Heart right ventricle (tissue), 16 donors: ENCODE measurements around the gene SDK2. TPM values are rescaled to one million over a fixed set of nuclear protein-coding genes. Genes with fewer than 3 reads are reported as not detected.

Experiments
- ATAC-seq, 8 donors: fragments of 200-7000 bp; cut with Tn5 transposase; one replicate each; pipeline ENCODE4 v1.9.1; 2020; ENCODE audit warnings: mild to moderate bottlenecking in 8 of 8, moderate library complexity in 8 of 8, moderate number of reproducible peaks in 1 of 8
- DNase-seq, 2 donors: peaks; one replicate each; pipeline ENCODE4 v3.0.0-alpha.2; 2020
- H3K27ac ChIP-seq, 10 donors: fragments of 200-600 bp; sonication (generic) in 2 of 10; one replicate each; pipeline versions ENCODE4 v1.5.0 to v1.8.0; 2020 to 2022; ENCODE audit warnings: mild to moderate bottlenecking in 3 of 10
- H3K27me3 ChIP-seq, 7 donors: fragments of 200-600 bp; one replicate each; pipeline ENCODE4 v1.8.0; 2021 to 2022; ENCODE audit warnings: mild to moderate bottlenecking in 2 of 7
- H3K36me3 ChIP-seq, 9 donors: fragments of 200-600 bp; sonication (generic) in 1 of 9; one replicate each; pipeline versions ENCODE4 v1.5.0 to v1.8.0; 2020 to 2022; ENCODE audit warnings: mild to moderate bottlenecking in 2 of 9
- H3K4me1 ChIP-seq, 9 donors: fragments of 200-600 bp; sonication (generic) in 1 of 9; one replicate each; pipeline versions ENCODE4 v1.5.0 to v1.8.0; 2020 to 2022; ENCODE audit warnings: mild to moderate bottlenecking in 4 of 9
- H3K4me3 ChIP-seq, 10 donors: fragments of 200-600 bp; sonication (generic) in 2 of 10; one replicate each; pipeline versions ENCODE4 v1.5.0 to v1.8.0; 2020 to 2022; ENCODE audit warnings: mild to moderate bottlenecking in 7 of 10, moderate library complexity in 2 of 10
- H3K9me3 ChIP-seq, 11 donors: fragments of 200-600 bp in 10 of 11; sonication (generic) in 2 of 11; one replicate each; pipeline versions ENCODE4 v1.5.0 to v1.8.0; 2013 to 2022; ENCODE audit warnings: mild to moderate bottlenecking in 2 of 11, control low read depth in 1 of 11, moderate library complexity in 1 of 11
- CTCF ChIP-seq, 9 donors: fragments of 200-600 bp; sonication (generic) in 2 of 9; IDR thresholded peaks; one replicate each; pipeline versions ENCODE4 v1.5.0 to v1.8.0; 2021 to 2022; ENCODE audit warnings: antibody characterized with exemption in 9 of 9, mild to moderate bottlenecking in 5 of 9, moderate library complexity in 1 of 9
- WGBS, 2 donors: extraction: QIAGEN DNeasy Blood & Tissue Kit; methylation state at CpG; one replicate each; pipeline ENCODE4 v1.1.7; 2013; ENCODE audit warnings: inconsistent platforms in 1 of 2; 5-methylcytosine and 5-hydroxymethylcytosine counted together
- intact Hi-C, 10 donors: fragments of 100-400 bp; cut with DNase I; formaldehyde crosslinking; loops; one replicate each; pipeline versions ENCODE4 v1.11.1 to v1.14.2; 2022
- polyA plus RNA-seq, 2 donors: library from polyadenylated mRNA; stranded (reverse); fragments of 200-250 nt; gene quantifications; one replicate each; pipeline ENCODE4 v1.2.3, GENCODE V29; 2013
- total RNA-seq, 10 donors: library from RNA; stranded (reverse); fragmentation: NEBNext Ultra II Directional in 3 of 10; extraction: Animal tissue kit (Norgen Biotek cat#: 25700) in 3 of 10; gene quantifications; one replicate each; pipeline versions ENCODE4 v1.2.1 to v1.2.4, GENCODE V29; 2021 to 2023
- donor health status: Arrhythmogenic right ventricular cardiomyopathy.
- donor health status: ischemic (EF 13 %, LVEDD 7.1; RV severe dilation, severe dysfunction).
- donor health status: healthy with polysubstance abuse.
- donor health status: DM: no; HTN: yes; CAD: no.
- donor health status: DM: no; HTN: no; CAD: no.
- donor health status: ischemic (EF 25% LVEDD 6.9; RV normal size, moderate dysfunction).
- donor health status: ischemic (EF 25% LVEDD 5.7; RV mildly dilated, moderate dysfunction).
- donor health status: healthy.
- donor health status: DM: yes; HTN: yes; CAD: no.
- donor health status: Ischemic cardiomyopathy.
- donor health status: ischemic (EF 35%, LVEDD 5.7; RV mildly dilated, moderate dysfunction).
- donor health status: nonischemic (EF 11% LVEDD 7.7; RV severe dilation, severe dysfunction).
- donor health status: DM: yes; HTN: yes; CAD: no.
- donor health status: PGD.
- donor health status: ischemic (EF 29% LVEDD 5.4; RV normal size, mild dysfunction).
- donor health status: nonischemic (EF 23%, LVEDD 6.1; RV moderate dilation, normal function).

SDK2 gene
- total and polyA plus RNA-seq, 12 donors: 0.44 to 4.2 (median 1.9) TPM

GRCh38 chr17:73559532-73559931 is 84.7 kb downstream of the SDK2 start:
- no peak overlapping the region for H3K27ac ChIP-seq
- DNase-seq (no peak), ATAC-seq (no peak)
- no peak for TF ChIP-seq CTCF (IDR thresholded peaks at IDR 0.05)
- intact Hi-C loops: no loop called here
- no peaks in the 10 kb centered on the region for H3K36me3 ChIP-seq
- H3K27me3 ChIP-seq: peaks cover 0 to 5% (median 0%) of the 10 kb centered on the region in 7 donors
- H3K4me1 ChIP-seq: no peaks in the 10 kb centered on the region
- H3K9me3 ChIP-seq: peaks cover 0 to 3% (median 0%) of the 10 kb centered on the region in 11 donors
- 90 to 92% methylated on average over 6 of the region's 6 CpGs for WGBS, 2 donors
- H3K4me3 ChIP-seq: no peak overlapping the region

- no peak for ATAC-seq
These were observed 88.9 kb downstream of the SDK2 start for GRCh38 chr17:73555199-73555960.

GRCh38 chr17:73554498-73554897 is 89.7 kb downstream of the SDK2 start:
- H3K27me3 ChIP-seq: peaks cover 0 to 4% (median 0%) of the 10 kb centered on the region in 7 donors
- intact Hi-C loops: no loop called here
- TF ChIP-seq CTCF (IDR thresholded peaks at IDR 0.05): no peak
- ATAC-seq: no peak
- H3K4me3 ChIP-seq: no peak overlapping the region
- H3K4me1 ChIP-seq: no peaks in the 10 kb centered on the region
- H3K27ac ChIP-seq: no peak overlapping the region
- DNase-seq: no peak
- peaks cover 0 to 4% (median 0%) of the 10 kb centered on the region in 11 donors for H3K9me3 ChIP-seq
- H3K36me3 ChIP-seq: no peaks in the 10 kb centered on the region

More at GRCh38 chr17:73555199-73555960, 88.9 kb downstream of the SDK2 start:
- DNase-seq: no peak
- Histone ChIP-seq H3K9me3 (peaks cover 0 to 4% (median 0%) of the 10 kb centered on the region in 11 donors), H3K27ac (no peak overlapping the region), H3K36me3 (no peaks in the 10 kb centered on the region), H3K4me3 (no peak overlapping the region), H3K27me3 (peaks cover 0 to 8% (median 0%) of the 10 kb centered on the region in 7 donors), H3K4me1 (no peaks in the 10 kb centered on the region)
- intact Hi-C loops: no loop called here
- 81 to 89% methylated on average over 13 of the region's 13 CpGs for WGBS, 2 donors
- TF ChIP-seq CTCF (IDR thresholded peaks at IDR 0.05): no peak

GRCh38 chr17:73553311-73553710 is 90.9 kb downstream of the SDK2 start:
- Histone ChIP-seq H3K36me3 (no peaks in the 10 kb centered on the region), H3K27me3 (peaks cover 0 to 4% (median 0%) of the 10 kb centered on the region in 7 donors), H3K4me3 (no peak overlapping the region), H3K9me3 (peaks cover 0 to 4% (median 0%) of the 10 kb centered on the region in 11 donors), H3K4me1 (peaks cover 0 to 8% (median 0%) of the 10 kb centered on the region in 9 donors), H3K27ac (no peak overlapping the region)
- DNase-seq (no peak), ATAC-seq (no peak)
- WGBS, 2 donors: 74 to 77% methylated on average over 2 of the region's 2 CpGs
- no peak for TF ChIP-seq CTCF (IDR thresholded peaks at IDR 0.05)
- intact Hi-C loops: no loop called here
